ENCODE data around the gene CRACR2A. TPM values are rescaled to one million over a fixed set of nuclear protein-coding genes. Genes with fewer than 3 reads are reported as not detected.

Gene CRACR2A
- total and polyA plus RNA-seq, 2 of the 8 experiments (the other 6 are each of a cell fraction or from before 2014, with no cell fraction given), result 0.85 to 3.2 TPM

DNA sequence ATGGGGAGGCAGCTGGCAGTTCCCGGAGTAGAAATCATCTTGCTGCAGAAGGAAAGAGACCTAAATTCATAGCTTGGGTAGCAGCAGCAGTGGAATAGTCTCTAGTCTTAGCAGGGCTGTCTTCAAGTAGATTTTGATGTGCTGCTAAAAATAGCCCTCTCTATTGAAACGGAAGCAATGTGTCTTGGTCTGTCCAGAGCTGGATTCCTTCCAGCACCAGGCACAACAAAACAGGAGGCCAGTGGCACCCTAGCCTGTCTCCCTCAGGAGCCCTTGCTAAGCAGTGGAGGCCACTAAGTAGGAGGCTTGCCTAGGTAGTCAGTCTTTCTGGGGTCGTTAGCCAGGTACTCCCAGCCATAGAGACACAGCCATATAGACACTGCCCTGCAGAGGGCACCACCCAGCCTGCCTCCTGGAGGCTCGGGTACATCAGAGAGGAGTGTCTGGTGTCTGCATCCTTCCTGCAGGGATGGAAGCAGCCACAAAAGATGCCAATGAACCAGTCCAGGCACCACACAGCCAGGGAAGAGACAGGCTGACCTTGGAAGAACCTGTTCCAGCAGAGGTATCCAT lies 97.5 kb downstream of the CRACR2A start:
- H3K27me3 ChIP-seq (replicated peaks in 1 of 4; ENCODE audit: control insufficient read depth in 3 of 4, extremely low read depth in 1 of 4, insufficient read depth in 3 of 4, low read length in 3 of 4), result no peaks in the 10 kb centered on the region
- H4K91ac ChIP-seq (replicated peaks; ENCODE audit: insufficient read length, low read length), result no peak overlapping the region
- POLR2A ChIA-PET (ENCODE audit: partially characterized antibody), result no interaction called here
- 68% methylated on average over 4 of the region's 4 CpGs; no CpG with 5 or more reads in 1 of the 2 experiments for WGBS, 2 experiments (ENCODE audit: extremely low coverage in 1 of 2, insufficient coverage in 1 of 2, insufficient read length in 1 of 2, insufficient replicate concordance in 2 of 2, low coverage in 1 of 2, low lambda C conversion rate in 2 of 2, missing lambda C conversion rate in 1 of 2)
- DNase-seq (ENCODE audit: low read depth in 1 of 2, low spot score in 2 of 2) (peak; percentile 27 to 72), FAIRE-seq (peak; percentile 39)
- no peak overlapping the region for H3K27ac ChIP-seq (ENCODE audit: low read depth, low read length)
- no peak overlapping the region for H2AK5ac ChIP-seq (ENCODE audit: low read depth, low read length)
- H3K56ac ChIP-seq (replicated peaks; ENCODE audit: insufficient read length, low read depth, low read length), result no peak overlapping the region
- H3K18ac ChIP-seq (ENCODE audit: extremely low read depth, low read length), result no peak overlapping the region
- CTCF ChIA-PET (ENCODE audit: partially characterized antibody), result interaction anchor here (0.6 to 2.3 kb wide), 22 partner anchors 9 to 355 kb away, joined by 3 to 18 read pairs (median 4); no protein-coding TSS in a partner anchor
- H2BK120ac ChIP-seq (replicated peaks; ENCODE audit: low read depth, low read length), result no peak overlapping the region
- no peaks in the 10 kb centered on the region for H3K36me3 ChIP-seq (ENCODE audit: control insufficient read depth in 2 of 4, insufficient read depth in 4 of 4, low read length in 3 of 4)
- no peak overlapping the region for H3K9ac ChIP-seq (replicated peaks in 1 of 4; ENCODE audit: extremely low read depth in 1 of 4, low read depth in 3 of 4, low read length in 3 of 4)
- no peak overlapping the region for H4K5ac ChIP-seq (ENCODE audit: insufficient read length, low read depth, low read length)
- no peaks in the 10 kb centered on the region for H3K79me2 ChIP-seq (ENCODE audit: control insufficient read depth in 1 of 2, insufficient read depth in 2 of 2, low read length in 2 of 2)
- no peak overlapping the region for H4K8ac ChIP-seq (ENCODE audit: extremely low read depth, insufficient read depth, low read length)
- no peak overlapping the region for H3K14ac ChIP-seq (ENCODE audit: insufficient read length)
- H2BK12ac ChIP-seq (ENCODE audit: low read depth, low read length), result no peak overlapping the region
- H2BK15ac ChIP-seq (ENCODE audit: low read length), result no peak overlapping the region
- H3K9me3 ChIP-seq (ENCODE audit: insufficient read depth in 2 of 2, low read depth in 1 of 2, low read length in 1 of 2), result no peaks in the 10 kb centered on the region
- peaks cover 0 to 1% of the 10 kb centered on the region in 2 experiments for H4K20me1 ChIP-seq (replicated peaks in 1 of 2; ENCODE audit: control insufficient read depth in 1 of 2, insufficient read depth in 2 of 2, low read length in 2 of 2)
- no peak overlapping the region for H2BK20ac ChIP-seq (ENCODE audit: low read length)
- no peaks in the 10 kb centered on the region for H3K23me2 ChIP-seq (ENCODE audit: low read depth, low read length)
- H2AFZ ChIP-seq (ENCODE audit: low read length), result no peak overlapping the region
- H2BK5ac ChIP-seq (ENCODE audit: low read depth, low read length), result no peak overlapping the region
- H3K4me2 ChIP-seq (ENCODE audit: insufficient read depth in 1 of 2, low read depth in 2 of 2, low read length in 2 of 2), result no peak overlapping the region
- H3K23ac ChIP-seq (ENCODE audit: insufficient read length), result no peak overlapping the region
- no peaks in the 10 kb centered on the region for H3K79me1 ChIP-seq (ENCODE audit: low read depth, low read length)
- no peak overlapping the region for H3K4ac ChIP-seq (replicated peaks; ENCODE audit: insufficient read length, low read depth, low read length)
- no peak overlapping the region for H3K4me3 ChIP-seq (ENCODE audit: extremely low read depth in 1 of 4, insufficient read depth in 2 of 4, low read depth in 3 of 4, low read length in 4 of 4)
- H3K4me1 ChIP-seq (replicated peaks in 1 of 4; ENCODE audit: control insufficient read depth in 3 of 4, insufficient read depth in 4 of 4, low read length in 3 of 4), result peaks cover 0 to 6% (median 0%) of the 10 kb centered on the region in 4 experiments; a peak in 1 of 7 replicates
- TF ChIP-seq, protein P1, sequence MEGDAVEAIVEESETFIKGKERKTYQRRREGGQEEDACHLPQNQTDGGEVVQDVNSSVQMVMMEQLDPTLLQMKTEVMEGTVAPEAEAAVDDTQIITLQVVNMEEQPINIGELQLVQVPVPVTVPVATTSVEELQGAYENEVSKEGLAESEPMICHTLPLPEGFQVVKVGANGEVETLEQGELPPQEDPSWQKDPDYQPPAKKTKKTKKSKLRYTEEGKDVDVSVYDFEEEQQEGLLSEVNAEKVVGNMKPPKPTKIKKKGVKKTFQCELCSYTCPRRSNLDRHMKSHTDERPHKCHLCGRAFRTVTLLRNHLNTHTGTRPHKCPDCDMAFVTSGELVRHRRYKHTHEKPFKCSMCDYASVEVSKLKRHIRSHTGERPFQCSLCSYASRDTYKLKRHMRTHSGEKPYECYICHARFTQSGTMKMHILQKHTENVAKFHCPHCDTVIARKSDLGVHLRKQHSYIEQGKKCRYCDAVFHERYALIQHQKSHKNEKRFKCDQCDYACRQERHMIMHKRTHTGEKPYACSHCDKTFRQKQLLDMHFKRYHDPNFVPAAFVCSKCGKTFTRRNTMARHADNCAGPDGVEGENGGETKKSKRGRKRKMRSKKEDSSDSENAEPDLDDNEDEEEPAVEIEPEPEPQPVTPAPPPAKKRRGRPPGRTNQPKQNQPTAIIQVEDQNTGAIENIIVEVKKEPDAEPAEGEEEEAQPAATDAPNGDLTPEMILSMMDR (IDR thresholded peaks at IDR 0.05; ENCODE audit: control extremely low read depth in 1 of 3, insufficient read depth in 1 of 3, low read depth in 1 of 3, low read length in 3 of 3), result peak; percentile 81 to 87 (median 83)
- TF ChIP-seq BACH1 (IDR thresholded peaks at IDR 0.05; ENCODE audit: low read length), result no peak
- TF ChIP-seq MAFK (IDR thresholded peaks at IDR 0.05; ENCODE audit: low read depth, low read length), result no peak
- peak; percentile 70 to 76 for TF ChIP-seq RAD21 (IDR thresholded peaks at IDR 0.05 in 1 of 2, conservative IDR thresholded peaks at IDR 0.05 in 1 of 2; ENCODE audit: low read depth in 2 of 2, low read length in 2 of 2)
- no peak for TF ChIP-seq KDM4A (IDR thresholded peaks at IDR 0.05; ENCODE audit: low read depth, low read length, severe bottlenecking)
- TF ChIP-seq ASH2L (IDR thresholded peaks at IDR 0.05; ENCODE audit: low read length), result no peak
- no peak for TF ChIP-seq NRF1 (IDR thresholded peaks at IDR 0.05; ENCODE audit: low read depth, low read length)
- TF ChIP-seq GABPA (IDR thresholded peaks at IDR 0.05; ENCODE audit: borderline replicate concordance, insufficient read depth, low read length), result no peak
- no peak for TF ChIP-seq KDM1A (IDR thresholded peaks at IDR 0.05; ENCODE audit: borderline replicate concordance, low read length)
- no peak for TF ChIP-seq TBP (IDR thresholded peaks at IDR 0.05; ENCODE audit: low read depth, low read length)
- no peak for TF ChIP-seq BCL11A (IDR thresholded peaks at IDR 0.05; ENCODE audit: low read depth in 2 of 2, low read length in 2 of 2)
